PC-9 (cell line): ENCODE data around the gene FABP1. TPM values are rescaled to one million over a fixed set of nuclear protein-coding genes. Genes with fewer than 3 reads are reported as not detected.

Experiments used
- BruUV-seq: library from RNA; stranded (reverse); fragments of 400-500 nt; replicated peaks from 2 replicates; lab custom pipeline; 2021; lab: Mats Ljungman, UMichigan
- CTCF ChIA-PET: fragments of 300-600 bp; sonication (Branson Sonifier 250); formaldehyde crosslinking; loops from one replicate; lab custom pipeline; 2022; ENCODE audit warnings: antibody characterized with exemption; lab: Charles Lee
- POLR2A ChIA-PET: fragments of 300-600 bp; sonication (Branson Sonifier 250); formaldehyde crosslinking; loops from one replicate; lab custom pipeline; 2022; ENCODE audit warnings: antibody characterized with exemption; ENCODE audit not compliant: unreplicated experiment; lab: Charles Lee
- DNase-seq, 2 experiments: peaks; one replicate each; pipeline versions ENCODE4 v3.0.0 to v3.0.0-alpha.2; 2015 to 2022; ENCODE audit warnings: mixed read lengths in 1 of 2
- H2AFZ ChIP-seq: fragments of 200-600 bp; sonication (generic); 2 replicates; pipeline ENCODE4 v1.8.1; 2017; ENCODE audit warnings: antibody characterized with exemption
- H3F3A ChIP-seq: fragments of 200-600 bp; sonication (generic); 2 replicates; pipeline ENCODE4 v1.8.1; 2017; ENCODE audit warnings: antibody characterized with exemption, mild to moderate bottlenecking, low read depth; ENCODE audit not compliant: insufficient read depth
- H3K27ac ChIP-seq: fragments of 200-600 bp; sonication (generic); 2 replicates; pipeline ENCODE4 v1.6.1; 2016; ENCODE audit warnings: mixed run types
- H3K27me3 ChIP-seq: fragments of 200-600 bp; sonication (generic); 2 replicates; pipeline ENCODE4 v1.6.1; 2016; ENCODE audit warnings: low read depth, mixed run types; ENCODE audit not compliant: insufficient read depth
- H3K36me3 ChIP-seq: fragments of 200-600 bp; sonication (generic); 2 replicates; pipeline ENCODE4 v1.6.1; 2016; ENCODE audit warnings: low read depth, mixed run types
- H3K4me1 ChIP-seq: fragments of 200-600 bp; sonication (generic); replicated peaks from 2 replicates; pipeline ENCODE4 v1.6.1; 2016; ENCODE audit warnings: mixed run types; ENCODE audit not compliant: insufficient read depth
- H3K4me2 ChIP-seq: fragments of 200-600 bp; sonication (generic); 2 replicates; pipeline ENCODE4 v1.6.1; 2017; ENCODE audit warnings: mixed run types
- H3K4me3 ChIP-seq: fragments of 200-600 bp; sonication (generic); 2 replicates; pipeline ENCODE4 v1.6.1; 2016; ENCODE audit warnings: mixed run types
- H3K79me2 ChIP-seq: fragments of 200-600 bp; sonication (generic); 2 replicates; pipeline ENCODE4 v1.6.1; 2017; ENCODE audit warnings: low read depth, mixed run types
- H3K9me2 ChIP-seq: fragments of 200-600 bp; sonication (generic); 2 replicates; pipeline ENCODE4 v1.8.1; 2017; ENCODE audit warnings: mild to moderate bottlenecking; ENCODE audit not compliant: insufficient read depth
- H3K9me3 ChIP-seq: fragments of 200-600 bp; sonication (generic); 2 replicates; pipeline ENCODE4 v1.8.1; 2016; ENCODE audit warnings: low read depth; ENCODE audit not compliant: insufficient read depth
- H4K20me1 ChIP-seq: fragments of 200-600 bp; sonication (generic); 2 replicates; pipeline ENCODE4 v1.8.1; 2017; ENCODE audit not compliant: insufficient read depth
- EZH2 ChIP-seq: fragments of 200-600 bp; sonication (generic); IDR thresholded peaks from 2 replicates; pipeline ENCODE4 v1.8.0; 2017; ENCODE audit warnings: antibody characterized with exemption, low read depth
- intact Hi-C: fragments of 100-400 bp; cut with micrococcal nuclease; formaldehyde crosslinking; loops from one replicate; pipeline ENCODE4 v1.10.0; 2022; ENCODE audit not compliant: unreplicated experiment
- total RNA-seq: library from RNA; stranded (reverse); gene quantifications from 2 replicates; pipeline ENCODE4 v1.2.3, GENCODE V29; 2021
- TF ChIP-seq, protein P1 (sequence below): fragments of 200-600 bp; sonication (generic); conservative IDR thresholded peaks from 2 replicates; pipeline ENCODE4 v1.6.1; 2017; ENCODE audit warnings: mixed run types, antibody characterized with exemption, mild to moderate bottlenecking, moderate library complexity

FABP1 gene
- total RNA-seq, 1 experiment from 2014 or later = not detected

DNA sequence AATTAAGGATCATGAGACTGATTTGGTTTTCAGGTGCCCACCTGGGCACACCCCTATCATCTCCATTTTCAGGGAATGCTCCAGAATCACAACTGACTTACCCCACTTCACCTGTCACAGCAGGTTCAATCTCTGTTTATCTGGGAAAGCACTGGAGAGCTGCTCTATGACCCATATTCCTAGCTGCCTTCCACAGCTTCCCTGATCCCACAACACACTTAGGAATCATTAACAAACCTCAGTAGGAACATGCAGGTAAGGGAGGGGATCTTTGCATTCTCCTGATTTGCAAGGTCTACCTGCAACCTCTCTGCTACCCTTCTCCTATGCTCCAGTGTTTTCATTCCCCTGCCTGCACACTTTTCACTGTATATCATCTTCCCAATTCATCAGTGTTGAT is 18.7 kb upstream of the FABP1 start:
- Histone ChIP-seq H3K4me1 (no peaks in the 10 kb centered on the region), H3F3A (no peaks in the 10 kb centered on the region)
- BruUV-seq = no TSS peak

DNA sequence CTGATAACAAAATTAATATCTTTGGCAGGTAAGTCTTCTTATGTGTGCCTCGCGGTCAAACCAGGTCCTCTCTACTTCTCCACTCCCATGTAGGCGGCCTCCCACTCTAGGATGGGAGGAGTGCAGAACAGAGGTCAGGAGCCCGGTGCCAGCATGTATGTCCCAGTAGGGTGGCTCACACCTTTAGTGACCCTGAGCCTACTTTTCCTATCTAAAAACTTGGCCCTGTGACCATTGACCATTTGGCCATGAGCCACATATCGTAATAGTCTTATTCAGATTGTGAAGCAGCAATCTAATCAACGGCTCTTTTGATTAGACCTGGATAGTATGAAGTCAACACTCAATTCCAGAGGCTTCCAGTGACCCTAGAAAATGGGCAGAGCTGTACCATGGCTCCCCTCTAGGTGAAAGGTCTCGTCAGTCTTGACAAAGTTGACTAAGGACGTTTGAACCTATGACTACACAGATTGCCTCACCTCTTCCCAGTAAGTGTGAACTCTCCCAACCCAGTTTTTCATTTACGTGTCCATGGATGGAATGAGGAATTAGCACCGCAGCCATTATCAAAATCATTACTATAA is 17.1 kb upstream of the FABP1 start:
- no peak for DNase-seq
- H3K9me3 ChIP-seq = 0 out of 2 replicates have a peak, but pooled peaks cover 5% of the 10 kb centered on the region
- no peaks in the 10 kb centered on the region for H4K20me1 ChIP-seq
- H3K27ac ChIP-seq = no peak overlapping the region
- no peaks in the 10 kb centered on the region for H3K36me3 ChIP-seq
- H3K27me3 ChIP-seq = peaks cover 43% of the 10 kb centered on the region
- no peak overlapping the region for H3K4me2 ChIP-seq
- CTCF ChIA-PET = no interaction called here
- no peak overlapping the region for H3K4me3 ChIP-seq
- POLR2A ChIA-PET = no interaction called here
- TF ChIP-seq EZH2 = no peak
- TF ChIP-seq, protein P1, sequence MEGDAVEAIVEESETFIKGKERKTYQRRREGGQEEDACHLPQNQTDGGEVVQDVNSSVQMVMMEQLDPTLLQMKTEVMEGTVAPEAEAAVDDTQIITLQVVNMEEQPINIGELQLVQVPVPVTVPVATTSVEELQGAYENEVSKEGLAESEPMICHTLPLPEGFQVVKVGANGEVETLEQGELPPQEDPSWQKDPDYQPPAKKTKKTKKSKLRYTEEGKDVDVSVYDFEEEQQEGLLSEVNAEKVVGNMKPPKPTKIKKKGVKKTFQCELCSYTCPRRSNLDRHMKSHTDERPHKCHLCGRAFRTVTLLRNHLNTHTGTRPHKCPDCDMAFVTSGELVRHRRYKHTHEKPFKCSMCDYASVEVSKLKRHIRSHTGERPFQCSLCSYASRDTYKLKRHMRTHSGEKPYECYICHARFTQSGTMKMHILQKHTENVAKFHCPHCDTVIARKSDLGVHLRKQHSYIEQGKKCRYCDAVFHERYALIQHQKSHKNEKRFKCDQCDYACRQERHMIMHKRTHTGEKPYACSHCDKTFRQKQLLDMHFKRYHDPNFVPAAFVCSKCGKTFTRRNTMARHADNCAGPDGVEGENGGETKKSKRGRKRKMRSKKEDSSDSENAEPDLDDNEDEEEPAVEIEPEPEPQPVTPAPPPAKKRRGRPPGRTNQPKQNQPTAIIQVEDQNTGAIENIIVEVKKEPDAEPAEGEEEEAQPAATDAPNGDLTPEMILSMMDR = no peak
- H3K79me2 ChIP-seq = no peaks in the 10 kb centered on the region
- no peaks in the 10 kb centered on the region for H3F3A ChIP-seq
- H3K9me2 ChIP-seq = no peaks in the 10 kb centered on the region; the same call in 1 of the 2 replicates
- BruUV-seq = no TSS peak
- H3K4me1 ChIP-seq = no peaks in the 10 kb centered on the region
- no peak overlapping the region for H2AFZ ChIP-seq
- intact Hi-C loops = no loop called here

More for the DNA sequence above, 18.7 kb upstream of the FABP1 start:
- 0 out of 2 replicates have a peak, but pooled peaks cover 5% of the 10 kb centered on the region for H3K9me3 ChIP-seq
- H3K4me3 ChIP-seq = no peak overlapping the region
- H2AFZ ChIP-seq = no peak overlapping the region
- no peak overlapping the region for H3K4me2 ChIP-seq
- TF ChIP-seq EZH2 = no peak
- TF ChIP-seq, protein P1 = no peak
- H3K79me2 ChIP-seq = no peaks in the 10 kb centered on the region
- no peaks in the 10 kb centered on the region for H3K9me2 ChIP-seq
- POLR2A ChIA-PET = no interaction called here
- H3K27me3 ChIP-seq = peaks cover 31% of the 10 kb centered on the region
- DNase-seq = no peak
- no peaks in the 10 kb centered on the region for H4K20me1 ChIP-seq
- intact Hi-C loops = no loop called here
- CTCF ChIA-PET = no interaction called here
- H3K36me3 ChIP-seq = no peaks in the 10 kb centered on the region
- no peak overlapping the region for H3K27ac ChIP-seq

DNA sequence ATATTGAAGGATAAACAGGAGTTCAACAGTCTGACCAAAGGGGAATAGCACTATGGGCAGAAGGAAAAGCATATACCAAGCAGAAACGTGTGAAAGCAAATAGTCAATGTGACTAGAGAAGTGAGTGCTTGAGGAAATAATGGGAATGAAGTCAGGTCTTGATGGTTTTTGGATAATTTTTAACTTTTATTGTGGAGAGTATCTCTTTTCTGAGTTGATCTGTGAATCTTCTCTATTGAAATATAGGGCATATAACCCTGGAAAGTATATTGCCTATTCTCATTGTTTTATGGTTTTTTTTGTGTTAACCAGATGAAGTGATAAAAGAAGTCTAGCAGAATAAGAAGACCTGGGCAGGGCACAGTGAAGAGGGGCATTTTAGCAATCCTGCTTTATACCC is 16.4 kb upstream of the FABP1 start:
- CTCF ChIA-PET = no interaction called here
- DNase-seq = no peak

More for the DNA sequence above, 16.4 kb upstream of the FABP1 start:
- H3K4me3 ChIP-seq = no peak overlapping the region
- no peak overlapping the region for H3K4me2 ChIP-seq
- H3K9me3 ChIP-seq = 0 out of 2 replicates have a peak, but pooled peaks cover 4% of the 10 kb centered on the region
- no peaks in the 10 kb centered on the region; the same call in 1 of the 2 replicates for H3K9me2 ChIP-seq
- no TSS peak for BruUV-seq
- no peaks in the 10 kb centered on the region for H3K79me2 ChIP-seq
- intact Hi-C loops = no loop called here
- no peaks in the 10 kb centered on the region for H3K36me3 ChIP-seq
- no peaks in the 10 kb centered on the region for H4K20me1 ChIP-seq
- H3F3A ChIP-seq = no peaks in the 10 kb centered on the region
- no peak for TF ChIP-seq EZH2
- TF ChIP-seq, protein P1 = no peak
- H2AFZ ChIP-seq = no peak overlapping the region
- POLR2A ChIA-PET = no interaction called here
- no peak overlapping the region for H3K27ac ChIP-seq
- H3K27me3 ChIP-seq = peaks cover 50% of the 10 kb centered on the region
- H3K4me1 ChIP-seq = no peaks in the 10 kb centered on the region
